IMR-90 (cell line): Measurements from ENCODE around the gene SRRM2. TPM values are rescaled to one million over a fixed set of nuclear protein-coding genes. Genes with fewer than 3 reads are reported as not detected.

Experiments
- ATAC-seq: fragments of 200-7000 bp; cut with Tn5 transposase; 2 replicates; pipeline ENCODE4 v1.9.1; 2020; ENCODE audit warnings: low read depth, mild to moderate bottlenecking, moderate library complexity
- BruUV-seq: library from RNA; stranded (reverse); fragments of 400-500 nt; replicated peaks from 2 replicates; lab custom pipeline; 2021; lab: Mats Ljungman, UMichigan
- CTCF ChIA-PET: fragments of 300-600 bp; formaldehyde crosslinking; extraction: SDS; loops from one replicate; lab custom pipeline; 2021; ENCODE audit warnings: antibody characterized with exemption; lab: Yijun Ruan, JAX
- POLR2A ChIA-PET: fragments of 300-600 bp; sonication (Branson Sonifier 250); formaldehyde crosslinking; loops from one replicate; lab custom pipeline; 2022; ENCODE audit warnings: antibody characterized with exemption; ENCODE audit not compliant: unreplicated experiment; lab: Charles Lee
- DNase-seq: peaks from one replicate; pipeline ENCODE4 v3.0.0; 2013
- H2AFZ ChIP-seq: replicated peaks from 2 replicates; pipeline ENCODE3; 2013; ENCODE audit warnings: low read length, mild to moderate bottlenecking; ENCODE audit not compliant: poor library complexity
- H2AK5ac ChIP-seq: 2 replicates; pipeline ENCODE4 v1.6.1; 2013; ENCODE audit warnings: low read depth, low read length, inconsistent platforms
- H2AK9ac ChIP-seq: replicated peaks from 2 replicates; pipeline ENCODE3; 2013; ENCODE audit warnings: mild to moderate bottlenecking, low read depth, low read length, moderate library complexity; ENCODE audit not compliant: poor library complexity
- H2BK120ac ChIP-seq: 2 replicates; pipeline ENCODE4 v1.6.1; 2013; ENCODE audit warnings: low read depth, low read length, inconsistent platforms
- H2BK15ac ChIP-seq: 3 replicates; pipeline ENCODE4 v1.6.1; 2013; ENCODE audit warnings: low read depth, low read length, inconsistent platforms
- H2BK20ac ChIP-seq: 2 replicates; pipeline ENCODE4 v1.6.1; 2013; ENCODE audit warnings: low read depth, mild to moderate bottlenecking, inconsistent platforms, low read length, moderate library complexity
- H2BK5ac ChIP-seq: 2 replicates; pipeline ENCODE4 v1.6.1; 2013; ENCODE audit warnings: mild to moderate bottlenecking, low read depth, low read length, inconsistent platforms; ENCODE audit not compliant: poor library complexity, severe bottlenecking
- H3K14ac ChIP-seq: replicated peaks from 2 replicates; pipeline ENCODE4 v1.6.1; 2013; ENCODE audit warnings: low read depth, low read length, inconsistent platforms
- H3K18ac ChIP-seq: 2 replicates; pipeline ENCODE4 v1.6.1; 2013; ENCODE audit warnings: low read depth, low read length, control low read depth
- H3K23ac ChIP-seq: 2 replicates; pipeline ENCODE4 v1.6.1; 2013; ENCODE audit warnings: low read depth, low read length, inconsistent platforms
- H3K27ac ChIP-seq: 2 replicates; pipeline ENCODE4 v1.5.1; 2013; ENCODE audit warnings: mild to moderate bottlenecking, control low read depth, low read length; ENCODE audit not compliant: insufficient read depth
- H3K27me3 ChIP-seq: 2 replicates; pipeline ENCODE4 v1.6.1; 2013; ENCODE audit warnings: low read length; ENCODE audit not compliant: control insufficient read depth, insufficient read depth
- H3K36me3 ChIP-seq: 2 replicates; pipeline ENCODE4 v1.6.1; 2013; ENCODE audit warnings: low read length, mixed read lengths; ENCODE audit not compliant: control insufficient read depth, insufficient read depth
- H3K4ac ChIP-seq: 2 replicates; pipeline ENCODE4 v1.6.1; 2013; ENCODE audit warnings: low read depth, low read length, inconsistent platforms
- H3K4me1 ChIP-seq: 2 replicates; pipeline ENCODE4 v1.6.1; 2013; ENCODE audit warnings: low read length, mixed read lengths; ENCODE audit not compliant: control insufficient read depth, insufficient read depth
- H3K4me2 ChIP-seq: 2 replicates; pipeline ENCODE4 v1.6.1; 2013; ENCODE audit warnings: low read depth, mild to moderate bottlenecking, control low read depth, low read length, moderate library complexity
- H3K4me3 ChIP-seq: 2 replicates; pipeline ENCODE4 v1.5.1; 2013; ENCODE audit warnings: low read depth, mild to moderate bottlenecking, control low read depth, low read length, moderate library complexity; ENCODE audit not compliant: insufficient read depth
- H3K56ac ChIP-seq: 2 replicates; pipeline ENCODE4 v1.6.1; 2013; ENCODE audit warnings: low read length, inconsistent platforms; ENCODE audit not compliant: insufficient read depth; ENCODE audit errors: extremely low read depth
- H3K79me1 ChIP-seq, 2 experiments: 2 replicates each; pipeline ENCODE4 v1.6.1; 2013; ENCODE audit warnings: low read length in 2 of 2, inconsistent platforms in 1 of 2, low read depth in 1 of 2
- H3K9ac ChIP-seq: 2 replicates; pipeline ENCODE4 v1.6.1; 2013; ENCODE audit warnings: low read depth, low read length, control low read depth
- H3K9me1 ChIP-seq: 2 replicates; pipeline ENCODE4 v1.6.1; 2013; ENCODE audit warnings: low read length, inconsistent platforms; ENCODE audit not compliant: insufficient read depth
- H3K9me3 ChIP-seq: 2 replicates; pipeline ENCODE4 v1.6.1; 2013; ENCODE audit warnings: low read length; ENCODE audit not compliant: control insufficient read depth, insufficient read depth
- H4K20me1 ChIP-seq: 2 replicates; pipeline ENCODE4 v1.6.1; 2013; ENCODE audit warnings: low read length, inconsistent platforms; ENCODE audit not compliant: insufficient read depth
- H4K5ac ChIP-seq: 2 replicates; pipeline ENCODE4 v1.6.1; 2013; ENCODE audit warnings: mild to moderate bottlenecking, low read depth, low read length, control low read depth
- H4K8ac ChIP-seq, 2 experiments: 2 replicates each; pipeline ENCODE4 v1.6.1; 2013; ENCODE audit warnings: low read depth in 2 of 2, low read length in 2 of 2, control low read depth in 1 of 2, inconsistent platforms in 1 of 2
- H4K91ac ChIP-seq: 2 replicates; pipeline ENCODE4 v1.6.1; 2013; ENCODE audit warnings: low read depth, low read length, inconsistent platforms; ENCODE audit not compliant: insufficient read depth
- MAZ ChIP-seq: IDR thresholded peaks from 2 replicates; pipeline ENCODE4 v1.6.1; 2012; ENCODE audit warnings: low read depth, mild to moderate bottlenecking, low read length, improper control_type of control experiment, moderate library complexity, borderline replicate concordance
- RAD21 ChIP-seq: IDR thresholded peaks from 2 replicates; pipeline ENCODE4 v1.6.1; 2012; ENCODE audit warnings: low read length, improper control_type of control experiment
- RCOR1 ChIP-seq: IDR thresholded peaks from 2 replicates; pipeline ENCODE4 v1.6.1; 2012; ENCODE audit warnings: mild to moderate bottlenecking, low read length, improper control_type of control experiment; ENCODE audit not compliant: insufficient replicate concordance
- RFX5 ChIP-seq: IDR thresholded peaks from 2 replicates; pipeline ENCODE4 v1.8.0; 2012; ENCODE audit warnings: low read depth, mild to moderate bottlenecking, low read length, moderate library complexity
- WGBS, 2 experiments: methylation state at CpG; one replicate each; pipeline versions ENCODE4 v1.1.5 to v1.1.7; 2013; ENCODE audit warnings: missing lambda C conversion rate in 2 of 2; ENCODE audit not compliant: insufficient read length in 1 of 2; ENCODE audit errors: extremely low coverage in 2 of 2; 5-methylcytosine and 5-hydroxymethylcytosine counted together
- dilution Hi-C: fragments of 300-500 bp; cut with HindIII; formaldehyde crosslinking; loops from one replicate; pipeline ENCODE4 v1.14.3; 2018; ENCODE audit warnings: low sequenced_read_pairs; ENCODE audit not compliant: unreplicated experiment
- in situ Hi-C: fragments of 300-500 bp; cut with MboI; formaldehyde crosslinking; loops from 3 replicates; pipeline ENCODE4 v1.14.3; 2019; ENCODE audit warnings: low sequenced_read_pairs, inconsistent platforms, mixed read lengths
- intact Hi-C: fragments of 100-400 bp; cut with micrococcal nuclease; formaldehyde crosslinking; loops from 2 replicates; pipeline ENCODE4 v1.10.0; 2022
- polyA plus RNA-seq, 3 experiments: library from polyadenylated mRNA; depleted of rRNA; stranded (reverse); fragments of >200 nt; gene quantifications; 2 replicates each; pipeline ENCODE4 v1.2.3, GENCODE V29; 2012; ENCODE audit warnings: low replicate concordance in 1 of 3
- total RNA-seq: library from RNA; depleted of rRNA; stranded (reverse); fragments of >200 nt; gene quantifications from 2 replicates; pipeline ENCODE4 v1.2.3, GENCODE V29; 2012
- TF ChIP-seq, protein P1 (sequence below): conservative IDR thresholded peaks from 2 replicates; pipeline ENCODE4 v1.5.1; 2012; ENCODE audit warnings: mild to moderate bottlenecking, low read depth, low read length, improper control_type of control experiment

Gene SRRM2
- total and polyA plus RNA-seq, 2 of the 4 experiments (the other 2 are of a cell fraction), result 20.3 to 300 TPM

DNA sequence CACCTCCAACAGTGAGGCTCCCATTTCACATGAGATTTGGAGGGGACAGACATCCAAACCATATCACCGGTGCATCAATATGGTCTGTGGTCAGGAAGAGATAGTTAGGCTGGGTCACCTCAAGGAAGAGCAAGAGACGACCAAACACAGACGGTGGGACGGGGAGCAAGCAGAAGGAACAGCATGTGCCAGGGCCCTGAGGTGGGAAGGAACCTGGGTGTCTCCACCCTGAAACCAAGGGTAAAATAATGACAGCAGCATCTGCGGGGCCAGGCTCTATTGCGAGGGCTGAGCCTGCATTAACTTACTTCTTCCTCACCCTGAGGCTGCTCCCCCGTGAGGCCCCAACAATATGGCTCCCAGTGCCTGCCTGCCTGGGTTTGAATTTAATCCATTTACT, 55.7 kb downstream of the SRRM2 start:
- H4K91ac ChIP-seq, result no peak overlapping the region
- H3K4me2 ChIP-seq, result no peak overlapping the region
- dilution Hi-C loops, result no loop called here
- H3K18ac ChIP-seq, result no peak overlapping the region
- H2AK9ac ChIP-seq, result peak overlapping the region; percentile 13
- H2BK120ac ChIP-seq, result no peak overlapping the region
- DNase-seq, result no peak
- TF ChIP-seq RFX5 (no peak), RCOR1 (no peak), MAZ (no peak), RAD21 (no peak)
- TF ChIP-seq, protein P1, sequence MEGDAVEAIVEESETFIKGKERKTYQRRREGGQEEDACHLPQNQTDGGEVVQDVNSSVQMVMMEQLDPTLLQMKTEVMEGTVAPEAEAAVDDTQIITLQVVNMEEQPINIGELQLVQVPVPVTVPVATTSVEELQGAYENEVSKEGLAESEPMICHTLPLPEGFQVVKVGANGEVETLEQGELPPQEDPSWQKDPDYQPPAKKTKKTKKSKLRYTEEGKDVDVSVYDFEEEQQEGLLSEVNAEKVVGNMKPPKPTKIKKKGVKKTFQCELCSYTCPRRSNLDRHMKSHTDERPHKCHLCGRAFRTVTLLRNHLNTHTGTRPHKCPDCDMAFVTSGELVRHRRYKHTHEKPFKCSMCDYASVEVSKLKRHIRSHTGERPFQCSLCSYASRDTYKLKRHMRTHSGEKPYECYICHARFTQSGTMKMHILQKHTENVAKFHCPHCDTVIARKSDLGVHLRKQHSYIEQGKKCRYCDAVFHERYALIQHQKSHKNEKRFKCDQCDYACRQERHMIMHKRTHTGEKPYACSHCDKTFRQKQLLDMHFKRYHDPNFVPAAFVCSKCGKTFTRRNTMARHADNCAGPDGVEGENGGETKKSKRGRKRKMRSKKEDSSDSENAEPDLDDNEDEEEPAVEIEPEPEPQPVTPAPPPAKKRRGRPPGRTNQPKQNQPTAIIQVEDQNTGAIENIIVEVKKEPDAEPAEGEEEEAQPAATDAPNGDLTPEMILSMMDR, result no peak
- no peak overlapping the region for H3K4ac ChIP-seq
- H3K4me3 ChIP-seq, result no peak overlapping the region
- H3K27ac ChIP-seq, result no peak overlapping the region
- H3K56ac ChIP-seq, result no peak overlapping the region
- H2BK20ac ChIP-seq, result no peak overlapping the region
- H3K79me1 ChIP-seq, result no peaks in the 10 kb centered on the region
- no peak overlapping the region for H2BK15ac ChIP-seq
- in situ Hi-C loops, result no loop called here
- no peak overlapping the region for H4K5ac ChIP-seq
- no peak overlapping the region for H2BK5ac ChIP-seq
- H3K9me3 ChIP-seq, result peaks cover 22% of the 10 kb centered on the region
- WGBS, 2 experiments, result 65% methylated on average over 2 of the region's 7 CpGs; no CpG with 5 or more reads in 1 of the 2 experiments
- H2AK5ac ChIP-seq, result no peak overlapping the region
- no peaks in the 10 kb centered on the region for H4K20me1 ChIP-seq
- ChIA-PET CTCF (no interaction called here), POLR2A (no interaction called here)
- H2AFZ ChIP-seq, result no peak overlapping the region
- H3K23ac ChIP-seq, result no peak overlapping the region
- intact Hi-C loops, result no loop called here
- peaks cover 56% of the 10 kb centered on the region for H3K27me3 ChIP-seq
- no peak overlapping the region for H3K14ac ChIP-seq
- H3K9me1 ChIP-seq, result no peaks in the 10 kb centered on the region
- no peak for ATAC-seq
- no peak overlapping the region for H4K8ac ChIP-seq
- no peaks in the 10 kb centered on the region for H3K4me1 ChIP-seq
- no TSS peak for BruUV-seq
- no peaks in the 10 kb centered on the region for H3K36me3 ChIP-seq
- H3K9ac ChIP-seq, result no peak overlapping the region
